ENCODE measurements around the gene RNASEL.

DNA sequence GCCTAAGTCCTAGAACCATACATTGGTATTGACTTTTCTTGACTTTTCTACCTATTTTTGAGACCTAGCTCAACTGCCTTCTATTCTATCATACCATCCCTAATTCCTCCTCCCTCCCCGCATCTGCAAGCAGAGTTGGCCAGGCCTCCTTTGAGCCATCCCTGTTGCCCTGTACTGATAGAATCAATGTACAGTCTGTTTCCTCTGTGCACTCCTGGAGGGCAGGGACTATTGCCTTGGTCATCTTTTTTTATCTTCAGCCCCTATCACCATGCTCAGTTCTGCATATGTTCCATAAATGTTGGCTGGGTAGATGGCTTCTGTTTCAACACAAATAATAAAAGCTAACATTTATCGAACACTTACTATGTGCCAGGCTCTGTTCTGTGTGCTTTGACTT lies 19.2 kb upstream of the RNASEL start:
- TF ChIP-seq GATA2 (IDR thresholded peaks at IDR 0.05; ENCODE audit: low read depth, low read length) (peak; percentile 64; the same call in 1 of the 2 replicates), GATA3 (IDR thresholded peaks at IDR 0.05; ENCODE audit: low read depth, low read length) (no peak)

Data from SH-SY5Y (cell line).